ENCODE data around the gene SMIM43. TPM values are rescaled to one million over a fixed set of nuclear protein-coding genes. Genes with fewer than 3 reads are reported as not detected.
"Not testable (repeated sequence)": the region's sequence is repeated elsewhere in the genome, so short reads cannot be mapped to it uniquely, and the experiment has no call there.

Gene SMIM43
- total RNA-seq, 1 donor from 2014 or later = 0.40 TPM

DNA sequence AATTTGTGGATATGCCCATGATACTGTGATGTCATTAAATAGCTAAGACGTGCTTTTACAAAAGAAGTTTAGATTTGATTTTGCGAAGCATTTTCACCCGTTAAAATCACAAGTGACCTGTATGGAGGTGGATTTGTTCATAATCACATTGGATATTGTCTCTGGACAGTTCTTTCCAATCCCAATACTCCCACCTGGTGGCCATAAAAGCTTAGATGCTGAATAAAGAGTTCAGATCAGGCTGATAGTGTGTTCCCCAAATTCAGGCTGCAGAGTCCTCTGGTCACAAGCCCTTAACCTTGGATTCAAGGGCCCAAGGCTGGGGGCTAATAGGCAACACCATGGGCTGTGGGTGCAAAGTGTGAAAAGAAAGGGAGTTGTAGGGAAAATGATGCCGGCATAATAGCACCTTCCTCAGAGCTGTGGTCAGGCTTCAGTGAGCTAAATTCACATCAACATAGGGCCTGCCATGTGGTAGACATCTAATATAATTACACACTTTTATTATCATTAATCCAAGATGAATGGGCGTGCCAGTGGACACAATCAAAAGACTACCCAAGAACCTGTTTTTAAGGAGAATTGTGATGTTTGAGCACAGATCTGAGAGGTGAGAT is 28.1 kb downstream of the SMIM43 start:
- DNase-seq (ENCODE audit: low read depth in 2 of 2) = peak; percentile 66 to 78

DNA sequence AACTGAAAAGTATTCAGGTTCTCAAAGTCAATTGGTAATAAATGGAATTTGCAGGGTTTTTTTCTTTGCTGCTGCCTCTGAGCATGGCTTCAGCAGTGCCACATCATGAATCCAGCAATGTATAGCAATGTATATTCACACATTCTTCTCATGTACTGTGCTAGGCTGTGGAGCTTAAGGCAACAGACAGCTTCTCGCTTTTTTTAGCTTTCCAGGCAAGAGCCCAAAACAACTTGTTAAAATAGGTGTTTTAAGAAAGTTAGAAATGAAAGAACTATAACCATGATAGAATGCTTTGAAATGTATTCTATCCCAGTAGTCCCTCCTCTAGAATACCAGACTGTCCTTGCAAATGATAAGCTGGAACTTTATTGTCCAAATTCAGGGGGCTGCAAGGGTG is 30.4 kb downstream of the SMIM43 start:
- no peak for DNase-seq (ENCODE audit: low read depth in 2 of 2)

DNA sequence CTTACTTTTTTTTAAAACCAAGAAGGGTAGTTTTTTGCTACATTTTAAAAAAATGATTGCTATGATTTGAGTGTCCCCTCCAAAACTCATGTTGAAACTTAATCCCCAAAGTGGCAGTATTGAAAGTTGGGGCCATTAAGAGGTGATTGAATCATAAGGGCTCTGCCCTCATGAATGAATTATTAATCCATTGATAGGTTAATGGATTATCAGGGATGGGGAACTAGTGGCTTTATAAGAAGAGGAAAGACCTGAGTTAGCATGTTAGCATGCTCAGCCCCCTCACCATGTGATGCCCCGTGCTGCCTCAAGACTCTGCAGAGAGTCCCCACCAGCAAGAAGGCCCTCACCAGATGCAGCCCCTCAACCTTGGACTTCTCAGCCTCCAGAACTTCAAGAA is 31.0 kb downstream of the SMIM43 start:
- DNase-seq (ENCODE audit: low read depth in 2 of 2) = no peak

DNA sequence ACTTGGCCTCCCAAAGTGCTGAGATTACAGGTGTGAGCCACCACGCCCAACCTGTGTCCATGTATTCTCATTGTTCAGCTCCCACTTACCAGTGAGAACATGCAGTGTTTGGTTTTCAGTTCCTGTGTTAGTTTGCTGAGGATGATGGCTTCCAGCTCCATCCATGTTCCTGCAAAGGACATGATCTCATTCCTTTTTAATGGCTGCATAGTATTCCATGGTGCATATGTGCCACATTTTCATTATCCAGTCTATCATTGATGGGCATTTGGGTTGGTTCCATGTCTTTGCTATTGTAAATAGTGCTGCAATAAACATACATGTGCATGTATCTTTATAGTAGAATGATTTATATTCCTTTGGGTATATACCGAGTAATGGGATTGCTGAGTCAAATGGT is 35.2 kb downstream of the SMIM43 start:
- DNase-seq (ENCODE audit: low read depth in 2 of 2) = not testable (repeated sequence)

DNA sequence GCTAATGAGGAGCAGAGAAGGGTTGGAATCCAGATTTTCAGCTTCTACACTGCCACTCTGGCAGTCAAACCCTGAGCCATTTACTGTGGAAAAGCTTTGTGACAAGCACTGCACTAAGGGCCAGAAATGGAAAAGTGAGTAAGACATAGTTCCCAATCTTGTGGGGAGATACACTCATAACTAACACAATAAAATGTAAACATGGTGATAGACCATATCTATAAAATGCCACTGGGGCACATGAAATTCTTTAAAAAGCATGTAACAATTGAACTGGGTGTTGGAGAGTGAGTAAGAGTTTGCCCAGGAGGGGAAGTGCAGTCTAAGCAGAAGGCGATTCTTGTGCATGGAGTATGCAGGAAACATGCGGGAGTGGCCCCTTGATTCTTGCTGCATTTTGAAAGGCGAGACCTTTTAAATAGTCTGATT is 36.2 kb downstream of the SMIM43 start:
- peak in 1 of 2 donors; percentile 39 for DNase-seq (ENCODE audit: low read depth in 2 of 2)

DNA sequence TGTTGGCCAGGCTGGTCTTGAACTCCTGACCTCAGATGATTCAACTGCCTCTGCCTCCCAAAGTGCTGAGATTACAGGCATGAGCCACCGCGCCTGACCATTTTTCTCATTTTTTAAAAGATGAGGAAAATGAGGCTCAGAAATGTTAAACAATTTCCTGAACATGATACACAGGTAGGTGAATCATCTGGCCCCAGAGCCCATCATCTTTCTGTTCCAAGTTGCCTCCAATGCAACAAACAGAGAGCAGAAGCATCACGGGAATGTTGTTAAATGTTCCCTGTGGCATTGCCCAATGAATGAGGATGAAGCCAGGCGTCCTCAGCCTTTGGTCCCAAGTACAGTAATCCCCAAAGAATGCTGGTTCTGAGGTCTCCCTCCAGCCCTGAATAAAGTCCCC is 36.9 kb downstream of the SMIM43 start:
- DNase-seq (ENCODE audit: low read depth in 2 of 2) = peak; percentile 4 to 7

DNA sequence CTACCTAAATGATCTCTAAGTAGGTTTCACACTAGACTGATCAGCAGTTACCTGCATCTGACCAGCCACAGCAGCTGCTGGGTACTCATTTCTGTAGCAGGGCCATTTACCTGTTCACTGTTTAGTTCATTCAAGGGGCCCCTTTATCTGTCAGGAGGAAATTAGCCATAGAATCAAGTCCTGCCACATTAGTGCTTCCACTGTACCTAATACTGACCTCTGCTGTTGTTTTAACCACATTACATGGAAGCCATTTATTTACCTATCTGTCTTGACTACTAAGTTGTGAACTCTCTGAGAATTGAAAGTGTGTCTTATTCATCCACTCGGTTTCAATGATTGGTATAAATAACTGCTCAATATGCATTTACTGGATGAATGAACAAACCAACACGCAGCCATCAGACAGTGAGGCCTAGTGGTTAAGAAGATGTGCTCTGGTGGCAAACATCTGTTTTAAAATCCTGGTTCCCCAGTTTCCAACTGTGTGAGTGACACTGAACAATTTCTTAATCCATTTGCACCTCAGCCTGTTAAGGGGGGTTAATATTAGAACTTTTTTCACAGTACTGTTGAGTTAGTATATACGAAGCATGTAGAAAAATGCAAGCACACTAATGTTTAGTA is 38.2 kb downstream of the SMIM43 start:
- peak; percentile 77 to 84 for DNase-seq (ENCODE audit: low read depth in 2 of 2)

DNA sequence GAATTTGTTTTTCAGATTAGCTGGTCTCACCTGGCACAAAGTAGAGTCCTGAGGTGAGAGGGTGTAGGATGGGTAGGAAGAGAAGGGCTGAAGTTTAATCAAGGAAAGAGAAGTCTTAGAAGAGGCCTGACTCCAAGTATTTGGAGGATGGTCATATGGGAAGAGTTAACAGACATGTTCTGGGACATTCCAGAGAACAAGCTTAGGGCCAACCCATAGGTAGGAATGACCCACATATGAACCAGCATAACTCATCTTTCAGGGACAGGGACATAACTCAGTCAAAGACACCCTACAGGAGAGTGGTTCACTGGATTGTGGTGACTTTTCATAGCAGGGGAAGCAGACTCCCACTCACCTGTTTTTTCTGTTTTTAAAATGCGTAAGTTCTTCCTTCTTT is 40.3 kb downstream of the SMIM43 start:
- no peak for DNase-seq (ENCODE audit: low read depth in 2 of 2)

DNA sequence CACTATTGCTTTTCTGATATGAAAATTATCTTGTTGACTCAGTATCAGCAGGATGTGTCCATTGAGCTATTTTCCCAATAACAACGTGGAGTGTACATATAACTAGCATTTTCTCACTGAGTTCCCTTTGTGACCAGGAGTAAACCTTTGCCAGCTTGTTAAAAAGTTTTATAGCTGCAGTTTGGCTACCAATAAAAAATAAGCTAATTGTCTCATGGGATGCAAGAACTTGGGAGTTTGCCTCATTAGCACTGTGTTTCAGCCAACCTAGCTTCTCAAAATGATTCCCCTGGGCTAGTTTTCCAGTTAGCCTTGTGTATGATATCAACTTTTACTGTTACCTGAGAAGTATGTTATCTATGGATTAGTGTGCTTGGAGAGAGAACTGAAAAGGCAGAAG is 43.3 kb downstream of the SMIM43 start:
- DNase-seq (ENCODE audit: low read depth in 2 of 2) = no peak

DNA sequence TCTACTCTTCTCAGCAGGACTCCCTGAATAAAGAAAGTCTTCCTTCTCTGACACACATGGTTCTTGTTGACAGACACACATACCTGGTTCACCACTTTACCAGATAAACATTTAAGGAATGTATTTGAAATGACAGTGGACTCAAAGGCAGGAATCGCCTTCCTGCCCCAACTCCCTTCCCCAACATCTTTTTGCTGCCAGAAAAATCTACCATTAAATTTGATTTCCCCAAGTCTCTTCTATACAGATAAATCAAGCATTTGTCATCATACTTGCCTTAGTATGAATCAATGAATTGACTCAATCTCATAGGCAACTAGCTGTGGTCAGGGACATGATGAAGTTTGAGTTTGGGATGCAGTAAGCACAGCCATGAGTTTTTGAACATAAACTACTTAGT is 44.9 kb downstream of the SMIM43 start:
- no peak for DNase-seq (ENCODE audit: low read depth in 2 of 2)

DNA sequence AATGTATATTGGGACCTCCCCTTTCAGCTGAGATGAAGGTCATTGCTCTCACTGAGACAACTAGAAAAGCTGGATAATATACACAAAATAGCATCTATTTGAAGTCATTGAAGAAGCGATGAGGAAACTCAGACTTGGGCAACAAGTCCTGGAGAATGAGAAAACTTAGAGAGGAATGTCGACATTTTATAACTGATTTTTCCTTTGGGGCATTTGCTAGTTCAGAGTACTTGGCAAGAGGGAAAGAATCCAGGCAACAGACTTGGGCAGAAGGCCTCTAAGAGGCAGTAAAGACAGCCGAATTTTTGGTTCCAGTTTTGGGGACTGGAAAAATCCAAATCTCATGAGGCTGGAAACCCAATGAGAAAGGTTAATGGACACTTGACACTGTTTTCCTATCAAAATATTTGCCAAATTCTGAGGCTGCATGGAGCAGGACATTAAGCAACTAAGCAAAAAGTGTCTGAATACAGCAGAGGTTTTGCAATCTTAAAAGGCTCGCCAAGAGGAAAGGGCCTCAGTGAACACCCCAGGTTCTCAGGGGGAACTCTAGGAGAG is 47.2 kb downstream of the SMIM43 start:
- DNase-seq (ENCODE audit: low read depth in 2 of 2) = peak in 1 of 2 donors; percentile 30

DNA sequence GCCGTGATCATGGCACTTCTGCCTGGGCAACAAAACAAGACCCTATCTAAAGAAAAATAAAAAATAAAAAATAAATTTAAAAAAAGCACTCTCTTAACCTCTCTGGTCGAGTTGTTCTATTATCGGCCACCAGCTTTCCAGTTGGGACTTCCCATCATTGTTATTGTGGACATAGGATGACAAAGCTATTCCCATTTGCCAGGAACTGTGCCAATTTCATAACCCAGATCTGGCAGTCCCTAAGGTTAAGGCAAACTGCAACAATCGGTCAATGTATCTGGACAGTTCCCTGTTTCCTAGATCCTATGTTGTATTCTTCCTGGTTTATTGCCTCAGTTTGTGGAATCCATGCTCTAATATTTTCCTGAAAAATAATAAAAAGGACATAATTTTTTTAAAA is 50.4 kb downstream of the SMIM43 start:
- DNase-seq (ENCODE audit: low read depth in 2 of 2) = peak; percentile 59 to 99

DNA sequence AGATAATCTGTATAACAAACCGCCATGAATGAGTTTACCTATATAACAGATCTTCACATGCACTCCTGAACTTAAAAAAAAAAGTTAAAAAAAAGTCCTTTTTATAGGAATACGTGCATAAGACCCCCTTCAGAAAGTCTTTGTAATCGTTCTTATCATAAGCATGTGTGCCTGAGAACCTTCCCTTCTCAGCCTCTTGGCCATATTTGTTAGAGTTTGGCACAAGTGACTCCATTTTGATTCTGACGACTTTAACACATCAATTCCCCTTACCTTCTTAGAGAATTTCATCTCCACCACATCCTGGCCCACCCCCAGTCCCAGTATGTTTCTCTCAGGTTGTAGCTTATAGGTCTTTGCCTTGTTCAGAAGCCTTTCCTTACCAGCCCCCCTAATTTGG is 52.2 kb downstream of the SMIM43 start:
- DNase-seq (ENCODE audit: low read depth in 2 of 2) = no peak

DNA sequence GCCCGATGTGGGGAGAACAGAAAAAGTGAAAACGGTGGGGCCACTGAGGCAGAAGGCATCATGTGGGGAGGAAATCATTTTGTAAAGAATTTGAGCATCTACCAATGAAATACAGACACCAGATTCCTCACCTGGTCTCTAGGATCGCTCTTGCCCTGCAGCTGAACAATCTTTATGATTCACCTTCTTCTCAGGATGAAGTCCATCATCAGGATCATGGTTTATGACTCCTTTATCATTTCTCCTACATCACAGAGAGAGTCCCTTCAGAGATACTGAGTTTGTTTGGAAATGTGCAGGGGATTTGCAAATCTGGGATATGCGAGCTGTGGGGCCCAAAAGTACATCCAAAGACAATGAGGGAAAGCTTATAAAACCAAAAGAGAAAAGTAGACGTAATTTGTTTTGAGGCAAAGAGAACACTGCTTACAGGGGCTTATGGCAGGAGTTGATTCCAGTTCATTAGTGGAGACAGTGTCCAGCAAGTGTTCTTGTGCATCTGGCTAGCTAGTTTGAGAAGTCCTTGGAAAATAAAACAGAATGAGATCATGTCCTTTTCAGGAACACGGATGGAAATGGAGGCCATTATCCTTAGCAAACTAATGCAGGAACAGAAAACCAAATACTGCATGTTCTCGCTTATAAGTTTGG is 52.8 kb downstream of the SMIM43 start:
- no peak for DNase-seq (ENCODE audit: low read depth in 2 of 2)

DNA sequence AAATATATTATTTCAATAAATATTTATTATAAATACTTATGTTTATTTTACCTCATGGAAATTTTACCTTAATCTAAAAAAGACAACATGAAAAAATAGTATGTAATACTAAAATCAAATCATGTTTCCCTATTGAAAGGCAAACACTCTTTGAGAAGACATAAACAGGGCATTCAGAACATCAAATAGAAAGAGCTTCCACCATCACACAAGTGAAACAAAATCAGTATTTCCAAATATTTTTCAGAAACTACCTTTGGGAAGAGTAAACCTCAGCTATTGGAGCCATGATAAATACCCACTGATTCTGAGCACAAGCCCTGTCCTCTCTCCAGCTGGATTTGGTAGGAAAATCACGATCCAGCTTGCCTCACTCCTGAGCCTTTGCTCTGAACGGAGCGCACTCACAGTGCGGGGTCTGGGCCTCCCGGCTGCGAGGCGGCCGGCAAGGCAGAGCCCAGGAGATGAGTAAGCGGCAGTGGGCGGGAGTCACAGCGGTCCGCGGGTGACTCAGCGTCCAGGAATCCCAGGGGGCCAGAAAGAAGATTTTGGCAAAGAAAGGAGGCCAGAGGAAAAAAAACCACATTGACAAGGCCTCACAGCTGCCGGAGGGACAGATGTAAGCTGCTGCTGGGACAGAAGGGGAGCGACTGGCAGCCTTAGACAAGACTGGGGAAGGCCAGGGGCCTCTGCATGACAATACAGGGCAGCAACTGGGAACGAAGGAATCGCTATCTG is 53.5 kb downstream of the SMIM43 start:
- DNase-seq (ENCODE audit: low read depth in 2 of 2) = peak; percentile 84 to 93

DNA sequence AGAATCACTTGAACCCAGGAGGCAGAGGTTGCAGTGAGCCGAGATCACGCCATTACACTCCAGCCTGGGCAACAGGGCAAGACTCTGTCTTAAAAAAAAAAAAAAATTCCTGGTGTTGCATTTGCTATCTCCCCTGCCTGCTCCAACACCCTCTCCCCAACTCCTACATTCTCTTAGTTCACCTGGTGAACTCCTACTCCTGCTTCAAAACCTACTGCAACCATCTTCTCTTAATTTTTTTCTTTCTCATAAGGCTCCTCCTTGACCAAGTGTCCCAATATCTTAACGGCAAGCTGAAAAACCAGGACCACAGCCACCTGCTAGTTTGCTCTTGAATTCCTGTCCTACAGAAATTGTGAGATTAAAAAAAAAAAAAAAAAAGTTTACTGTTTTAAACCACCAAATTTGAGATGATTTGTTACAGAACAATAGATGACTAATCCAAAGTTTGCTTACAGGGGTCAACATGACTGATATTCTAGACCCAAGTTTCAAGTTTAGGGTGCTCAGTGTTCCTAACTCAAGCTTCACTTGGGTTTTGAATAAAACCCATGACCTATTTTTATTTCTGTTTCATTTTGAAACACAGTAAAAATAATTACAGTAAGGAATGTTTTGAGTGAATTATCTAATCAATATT is 55.1 kb downstream of the SMIM43 start:
- DNase-seq (ENCODE audit: low read depth in 2 of 2) = peak in 1 of 2 donors; percentile 46

Other genes with a start within 250 kb of the SMIM43 start
- gene ANXA5, start 68.2 kb downstream of the SMIM43 start, total RNA-seq = 364 and 402 TPM in 2 replicates
- 23.0 and 29.2 TPM in 2 replicates for gene EXOSC9, start 36.2 kb upstream of the SMIM43 start, total RNA-seq
- gene CCNA2, start 58.7 kb upstream of the SMIM43 start, total RNA-seq = 7.3 and 27.7 TPM in 2 replicates
- 7.3 and 8.5 TPM in 2 replicates for gene BBS7, start 105.3 kb upstream of the SMIM43 start, total RNA-seq
- not detected in 2 replicates for gene TRPC3, start 186.9 kb upstream of the SMIM43 start, total RNA-seq